ENCODE measurements around the gene MYOF. TPM values are rescaled to one million over a fixed set of nuclear protein-coding genes. Genes with fewer than 3 reads are reported as not detected.
A peak's percentile ranks its signal among the peaks of the same experiment; 100 is the strongest.
"Not testable (repeated sequence)": the region's sequence is repeated elsewhere in the genome, so short reads cannot be mapped to it uniquely, and the experiment has no call there.

The MYOF gene
- total RNA-seq, 2 experiments from 2014 or later = 10.8 to 10.9 TPM

DNA sequence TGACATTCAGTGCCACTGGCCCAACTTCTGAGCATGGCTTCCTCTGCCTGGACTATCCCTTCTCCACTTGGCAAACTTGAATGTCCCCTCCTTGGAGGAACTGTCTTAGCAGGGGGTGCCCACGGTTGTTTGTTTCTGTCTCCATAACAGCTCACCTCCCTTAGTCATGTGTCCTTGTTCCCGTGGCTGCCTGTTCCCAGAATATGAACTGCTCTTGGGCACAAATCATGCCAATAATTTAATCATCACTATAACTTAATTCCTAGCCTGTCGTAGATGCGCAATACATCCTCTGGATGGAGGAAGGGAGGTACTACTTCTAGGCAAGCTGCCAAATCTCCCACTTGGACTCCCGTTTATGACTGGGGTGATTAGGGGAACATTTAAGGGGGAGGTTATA, 173.1 kb downstream of the MYOF start:
- H3K27ac Mint-ChIP-seq = no peak overlapping the region
- ChIA-PET POLR2A (no interaction called here), CTCF (no interaction called here)
- no peak overlapping the region for H3K4me3 Mint-ChIP-seq
- H3K27me3 Mint-ChIP-seq = no peaks in the 10 kb centered on the region
- H3K36me3 Mint-ChIP-seq (ENCODE audit: low read depth) = peaks cover 10% of the 10 kb centered on the region
- DNase-seq = no peak
- H3K9me3 Mint-ChIP-seq = no peaks in the 10 kb centered on the region
- H3K4me1 Mint-ChIP-seq = no peaks in the 10 kb centered on the region

DNA sequence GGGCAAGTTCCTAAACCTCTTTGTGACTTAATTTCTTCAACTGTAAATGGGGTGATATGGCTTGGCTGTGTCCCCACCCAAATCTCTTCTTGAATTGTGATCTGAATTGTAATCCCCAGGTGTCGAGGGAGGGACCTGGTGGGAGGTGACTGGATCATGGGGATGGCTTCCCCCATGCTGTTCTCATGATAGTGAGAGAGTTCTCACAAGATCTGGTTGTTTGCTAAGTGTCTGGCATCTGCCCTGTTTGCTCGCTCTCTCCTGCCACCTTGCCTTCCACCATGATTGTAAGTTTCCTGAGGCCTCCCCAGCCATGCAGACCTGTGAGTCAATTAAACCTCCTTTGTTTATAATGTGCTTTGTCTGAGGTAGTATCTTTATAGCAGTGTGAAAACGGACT, 177.0 kb downstream of the MYOF start:
- DNase-seq = no peak
- Mint-ChIP-seq H3K9me3 (no peaks in the 10 kb centered on the region), H3K36me3 (ENCODE audit: low read depth) (no peaks in the 10 kb centered on the region), H3K4me1 (no peaks in the 10 kb centered on the region), H3K27me3 (peaks cover 1% of the 10 kb centered on the region), H3K27ac (no peak overlapping the region), H3K4me3 (no peak overlapping the region)
- ChIA-PET POLR2A (no interaction called here), CTCF (no interaction called here)

DNA sequence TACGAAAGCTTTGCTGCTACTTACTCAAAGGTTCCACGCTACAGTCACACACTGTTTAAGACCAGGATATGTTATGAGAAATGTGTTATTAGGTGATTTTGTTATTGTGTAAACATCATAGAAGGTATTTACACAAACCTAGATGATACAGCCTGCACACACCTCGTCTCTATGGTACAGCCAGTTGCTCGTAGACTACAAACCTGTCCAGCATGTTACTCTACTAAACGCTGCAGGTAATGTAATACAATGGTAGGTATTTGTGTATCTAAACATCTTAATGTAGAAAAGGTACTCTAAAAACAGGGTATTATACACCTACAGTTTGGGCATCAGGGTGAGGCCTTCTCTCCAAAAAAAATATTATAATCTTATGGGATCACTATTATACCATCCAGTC, 181.2 kb downstream of the MYOF start:
- Mint-ChIP-seq H3K36me3 (ENCODE audit: low read depth) (no peaks in the 10 kb centered on the region), H3K27me3 (peaks cover 1% of the 10 kb centered on the region), H3K4me3 (no peak overlapping the region), H3K27ac (no peak overlapping the region), H3K4me1 (no peaks in the 10 kb centered on the region), H3K9me3 (no peaks in the 10 kb centered on the region)
- no peak for DNase-seq
- CTCF ChIA-PET = interaction anchor here (1.0 kb wide), 1 partner anchor 51 kb away, joined by 3 read pairs; no protein-coding TSS in a partner anchor
- POLR2A ChIA-PET = no interaction called here

DNA sequence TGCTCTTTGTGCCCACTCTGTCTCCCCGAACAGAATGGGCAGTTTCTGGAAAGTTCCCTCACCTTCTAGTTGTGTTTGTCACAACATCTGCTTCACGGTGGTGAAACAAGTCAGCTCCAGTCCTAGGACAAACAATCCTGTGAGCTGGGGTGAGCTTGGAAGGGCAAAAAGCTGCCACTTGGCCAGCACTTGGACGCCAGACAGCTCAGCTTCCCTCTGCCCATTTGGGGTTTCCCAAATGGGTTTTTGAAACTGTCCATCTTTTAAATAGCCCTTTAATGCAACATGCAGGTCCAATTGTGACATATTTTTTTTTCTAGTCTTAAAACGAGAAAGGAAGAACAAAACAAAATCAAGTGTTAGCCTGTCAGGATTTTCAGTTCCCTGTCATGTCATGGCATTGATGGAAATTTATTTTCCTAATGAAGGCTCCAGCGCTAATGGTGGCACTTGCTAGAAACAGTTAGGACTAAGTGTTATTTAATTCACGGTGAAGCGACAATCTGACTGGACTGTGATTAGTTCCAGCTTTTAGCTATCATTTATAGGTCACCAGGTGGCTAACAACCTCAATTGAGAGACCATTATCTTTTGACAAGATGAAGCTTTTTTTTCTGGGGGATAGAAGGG, 181.7 kb downstream of the MYOF start:
- H3K9me3 Mint-ChIP-seq = no peaks in the 10 kb centered on the region
- ChIA-PET CTCF (no interaction called here), POLR2A (no interaction called here)
- peaks cover 1% of the 10 kb centered on the region for H3K27me3 Mint-ChIP-seq
- H3K4me3 Mint-ChIP-seq = no peak overlapping the region
- no peak for DNase-seq
- no peak overlapping the region for H3K27ac Mint-ChIP-seq
- no peaks in the 10 kb centered on the region for H3K4me1 Mint-ChIP-seq
- H3K36me3 Mint-ChIP-seq (ENCODE audit: low read depth) = no peaks in the 10 kb centered on the region

DNA sequence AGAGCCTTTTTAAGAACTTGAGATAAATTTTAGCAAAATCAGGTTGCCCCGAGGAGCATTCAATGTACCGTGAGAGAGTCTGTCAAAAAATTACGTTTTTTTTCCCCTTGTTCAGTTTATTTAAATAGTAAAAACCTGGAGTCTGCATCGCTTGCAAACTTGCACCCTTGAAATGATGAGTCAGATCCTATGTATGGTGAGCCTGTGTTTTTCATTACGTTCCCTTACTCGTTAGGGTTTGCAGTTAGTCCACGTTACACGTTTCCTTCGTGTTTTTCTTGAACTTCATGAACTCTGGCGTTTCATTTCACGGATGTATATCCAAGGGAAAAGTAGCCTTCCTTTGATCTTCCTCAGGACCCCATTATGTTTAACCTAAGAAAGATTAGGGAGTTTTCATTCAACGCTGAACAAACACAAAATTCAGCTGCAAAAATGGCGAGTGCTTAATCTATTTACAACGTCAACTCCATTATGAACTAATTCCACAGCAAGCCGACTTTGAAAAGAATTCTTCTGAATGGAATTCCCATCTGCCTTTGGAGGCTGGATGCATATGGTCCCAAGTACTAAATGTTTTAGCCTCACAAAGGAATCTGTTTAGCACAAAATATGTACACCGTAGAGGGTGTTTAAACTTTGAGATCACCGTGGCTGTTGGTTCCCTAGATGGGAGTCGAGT, 182.4 kb downstream of the MYOF start:
- Mint-ChIP-seq H3K4me1 (no peaks in the 10 kb centered on the region), H3K4me3 (no peak overlapping the region), H3K27ac (no peak overlapping the region), H3K36me3 (ENCODE audit: low read depth) (no peaks in the 10 kb centered on the region), H3K27me3 (peaks cover 1% of the 10 kb centered on the region), H3K9me3 (no peaks in the 10 kb centered on the region)
- POLR2A ChIA-PET = no interaction called here
- CTCF ChIA-PET = no interaction called here
- no peak for DNase-seq

DNA sequence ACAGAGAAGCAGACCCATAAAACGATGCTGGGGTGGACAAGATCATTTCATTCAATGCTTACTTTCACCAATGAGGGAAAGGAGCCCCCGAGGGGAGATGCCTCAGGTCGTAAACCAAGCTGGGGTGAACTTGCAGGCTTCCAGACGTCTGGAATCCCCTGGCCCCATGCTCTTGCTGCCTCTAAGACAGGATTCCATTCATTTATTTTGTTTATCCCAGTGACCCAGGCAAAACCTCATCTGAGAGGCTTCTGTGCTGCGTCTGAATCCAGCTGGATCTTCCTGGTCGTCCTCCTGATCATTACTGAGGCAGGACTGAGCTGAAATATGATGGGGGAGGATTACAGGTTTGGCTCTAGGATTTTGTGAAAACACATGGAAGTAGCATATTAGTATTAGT, 182.9 kb downstream of the MYOF start:
- no peak overlapping the region for H3K27ac Mint-ChIP-seq
- H3K36me3 Mint-ChIP-seq (ENCODE audit: low read depth) = no peaks in the 10 kb centered on the region
- no peak for DNase-seq
- POLR2A ChIA-PET = no interaction called here
- CTCF ChIA-PET = no interaction called here
- no peak overlapping the region for H3K4me3 Mint-ChIP-seq
- peaks cover 1% of the 10 kb centered on the region for H3K27me3 Mint-ChIP-seq
- H3K4me1 Mint-ChIP-seq = no peaks in the 10 kb centered on the region
- H3K9me3 Mint-ChIP-seq = no peaks in the 10 kb centered on the region

DNA sequence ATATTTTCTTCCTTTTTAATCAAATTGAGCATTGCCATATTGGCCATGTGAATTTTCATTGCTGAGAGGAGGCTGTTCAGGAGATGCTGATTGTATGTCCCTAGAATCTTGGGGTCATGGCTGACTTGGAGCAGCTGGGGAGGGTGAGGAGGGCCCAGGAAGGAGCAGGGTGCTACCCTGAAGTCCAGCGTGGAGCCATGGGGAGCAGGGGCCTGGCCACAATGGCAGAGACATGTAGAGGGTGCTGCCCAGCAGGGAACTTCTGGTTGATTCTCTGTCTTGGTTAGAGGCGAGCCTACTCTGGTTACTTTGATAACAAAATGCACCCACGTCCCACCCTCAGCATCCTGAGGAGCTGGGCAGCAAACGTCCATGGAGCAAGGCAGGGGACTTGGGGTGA, 186.0 kb downstream of the MYOF start:
- Mint-ChIP-seq H3K36me3 (ENCODE audit: low read depth) (no peaks in the 10 kb centered on the region), H3K27me3 (peaks cover 3% of the 10 kb centered on the region), H3K4me1 (no peaks in the 10 kb centered on the region), H3K27ac (no peak overlapping the region), H3K4me3 (no peak overlapping the region), H3K9me3 (no peaks in the 10 kb centered on the region)
- ChIA-PET CTCF (no interaction called here), POLR2A (no interaction called here)
- DNase-seq = no peak

DNA sequence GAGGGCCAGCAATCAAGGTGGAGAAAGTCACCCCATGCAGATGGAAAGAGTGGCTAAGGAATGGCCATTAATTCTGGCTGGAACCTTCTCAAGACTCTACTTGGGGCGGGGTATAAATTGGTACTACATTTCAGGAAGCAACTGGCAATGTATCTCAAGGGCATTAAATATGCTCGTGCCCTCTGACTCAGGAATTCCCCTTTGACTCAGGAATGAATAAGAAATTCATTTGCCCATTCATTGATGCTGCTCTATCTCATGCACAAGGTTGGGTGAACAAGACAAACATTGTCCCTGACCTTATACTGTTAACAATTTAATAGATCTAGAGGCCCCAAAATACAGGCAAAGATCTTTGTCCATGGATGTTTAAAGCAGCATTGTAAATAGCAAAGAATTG, 188.1 kb downstream of the MYOF start:
- H3K4me1 Mint-ChIP-seq = no peaks in the 10 kb centered on the region
- H3K9me3 Mint-ChIP-seq = no peaks in the 10 kb centered on the region
- POLR2A ChIA-PET = no interaction called here

DNA sequence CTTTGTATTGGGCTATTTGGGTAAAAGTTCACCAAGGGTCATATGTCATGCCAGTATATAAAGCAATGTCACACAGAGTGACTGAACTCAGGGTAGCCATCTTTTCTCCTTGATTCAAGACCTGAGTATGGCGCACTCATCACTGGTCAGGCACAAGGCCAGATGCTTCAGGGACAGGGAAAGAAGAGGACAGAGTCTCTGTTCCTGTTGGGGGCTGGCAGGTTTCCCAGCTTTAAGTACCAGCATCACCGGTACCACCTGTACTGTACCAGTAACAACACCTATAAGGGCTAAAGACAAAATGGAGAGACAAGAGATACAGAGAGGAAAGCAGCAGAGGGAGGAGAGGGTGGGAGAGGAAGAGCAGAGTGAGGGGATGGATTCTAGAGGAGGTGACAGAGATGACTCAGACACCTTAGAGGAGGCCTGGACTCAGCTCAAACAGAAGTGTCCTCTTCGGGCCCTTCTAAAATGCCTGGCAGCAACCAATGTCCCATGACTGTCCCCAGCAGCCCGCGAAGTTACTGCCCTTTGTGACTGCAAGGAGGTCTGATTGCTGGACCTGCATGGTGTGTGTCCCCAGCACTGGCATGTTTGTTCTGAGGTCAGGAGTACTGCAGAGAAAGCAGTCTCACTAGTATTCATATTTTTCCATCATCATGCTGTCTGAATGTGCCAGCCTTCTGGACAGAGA, 191.3 kb downstream of the MYOF start:
- Mint-ChIP-seq H3K36me3 (ENCODE audit: low read depth) (no peaks in the 10 kb centered on the region), H3K27ac (no peak overlapping the region), H3K4me1 (no peaks in the 10 kb centered on the region), H3K9me3 (no peaks in the 10 kb centered on the region), H3K4me3 (no peak overlapping the region), H3K27me3 (peaks cover 2% of the 10 kb centered on the region)
- no peak for DNase-seq
- ChIA-PET CTCF (interaction anchor here (1.0 to 1.7 kb wide), 3 partner anchors 10 to 175 kb away, joined by 3 to 6 read pairs (median 5); no protein-coding TSS in a partner anchor), POLR2A (no interaction called here)

More for the DNA sequence above, 188.1 kb downstream of the MYOF start:
- no peak for DNase-seq
- Mint-ChIP-seq H3K27me3 (peaks cover 2% of the 10 kb centered on the region), H3K4me3 (no peak overlapping the region), H3K27ac (no peak overlapping the region), H3K36me3 (ENCODE audit: low read depth) (no peaks in the 10 kb centered on the region)
- CTCF ChIA-PET = no interaction called here

DNA sequence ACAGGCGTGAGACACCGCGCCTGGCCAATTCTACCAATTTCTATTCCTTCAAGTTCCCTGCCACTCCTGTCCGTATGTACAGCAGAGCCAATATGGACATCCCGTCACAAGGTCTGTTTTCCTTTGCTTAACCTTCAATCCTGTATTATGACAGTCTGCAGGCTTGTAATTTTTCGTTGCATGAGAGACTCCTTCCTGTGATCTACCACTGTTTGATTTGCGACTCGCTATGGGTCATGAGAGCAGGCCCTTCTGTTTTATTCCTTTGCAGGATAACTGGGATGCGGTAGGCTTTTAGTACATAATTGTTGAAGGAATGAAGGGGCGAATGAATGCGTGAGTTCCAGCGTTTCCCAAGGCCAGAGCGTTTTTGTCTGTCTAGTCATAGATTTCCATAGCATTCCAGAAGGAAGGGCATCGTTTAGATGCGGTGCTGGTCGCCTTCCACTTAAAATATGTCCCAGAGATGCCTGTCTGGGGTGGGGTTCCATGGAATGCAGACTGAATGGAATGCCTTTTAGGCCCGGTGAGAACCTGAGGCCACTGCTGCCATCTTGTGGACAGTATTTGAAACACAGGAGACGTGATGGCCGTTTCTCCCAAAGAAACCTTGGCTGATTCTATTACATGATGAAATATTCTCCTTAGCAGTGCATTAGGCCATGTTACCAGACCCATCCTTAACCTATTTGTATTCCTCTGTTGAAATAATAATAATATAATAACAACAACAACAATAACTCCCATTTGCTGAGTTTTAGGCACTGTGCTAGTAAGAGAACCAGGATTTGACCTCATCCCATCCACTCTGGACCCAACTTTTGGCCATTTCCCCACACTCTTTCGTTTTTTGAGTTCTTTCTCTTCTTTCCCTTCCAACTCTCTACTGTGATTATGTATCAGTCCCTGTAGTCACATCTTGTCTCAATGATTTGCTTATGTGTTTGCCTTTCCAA, 193.2 kb downstream of the MYOF start:
- peak; percentile 50 for DNase-seq
- POLR2A ChIA-PET = no interaction called here
- Mint-ChIP-seq H3K4me1 (no peaks in the 10 kb centered on the region), H3K9me3 (no peaks in the 10 kb centered on the region), H3K4me3 (no peak overlapping the region), H3K27ac (no peak overlapping the region), H3K36me3 (ENCODE audit: low read depth) (no peaks in the 10 kb centered on the region), H3K27me3 (peaks cover 2% of the 10 kb centered on the region)
- CTCF ChIA-PET = interaction anchor here (1.0 to 1.7 kb wide), 3 partner anchors 57 to 173 kb away, joined by 3 read pairs; no protein-coding TSS in a partner anchor

DNA sequence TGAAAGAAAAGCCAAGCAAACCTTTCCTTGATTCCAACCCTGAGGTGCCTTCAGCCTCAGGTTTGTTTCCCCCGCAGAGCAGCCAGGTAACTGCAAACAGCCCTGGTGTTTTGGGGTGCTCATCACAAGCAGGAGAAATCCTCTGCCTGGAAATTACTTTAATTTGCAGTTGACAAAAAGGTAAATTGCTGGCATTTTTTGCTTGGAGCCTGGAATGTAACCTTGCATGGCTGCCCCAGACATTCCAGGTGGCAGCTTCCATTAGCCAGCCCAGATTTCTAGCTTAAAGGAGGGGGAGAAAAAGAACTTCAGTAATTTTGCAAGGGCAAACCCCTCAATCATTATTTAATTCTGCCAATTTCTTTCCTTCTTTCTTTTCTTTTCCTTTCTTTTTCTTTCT, 194.4 kb downstream of the MYOF start:
- CTCF ChIA-PET = interaction anchor here (0.6 to 1.8 kb wide), 4 partner anchors 8 to 172 kb away, joined by 3 to 6 read pairs (median 4); no protein-coding TSS in a partner anchor
- H3K36me3 Mint-ChIP-seq (ENCODE audit: low read depth) = no peaks in the 10 kb centered on the region
- no peak overlapping the region for H3K4me3 Mint-ChIP-seq
- DNase-seq = no peak
- H3K9me3 Mint-ChIP-seq = no peaks in the 10 kb centered on the region
- no peaks in the 10 kb centered on the region for H3K4me1 Mint-ChIP-seq
- H3K27ac Mint-ChIP-seq = no peak overlapping the region
- POLR2A ChIA-PET = no interaction called here
- peaks cover 2% of the 10 kb centered on the region for H3K27me3 Mint-ChIP-seq

DNA sequence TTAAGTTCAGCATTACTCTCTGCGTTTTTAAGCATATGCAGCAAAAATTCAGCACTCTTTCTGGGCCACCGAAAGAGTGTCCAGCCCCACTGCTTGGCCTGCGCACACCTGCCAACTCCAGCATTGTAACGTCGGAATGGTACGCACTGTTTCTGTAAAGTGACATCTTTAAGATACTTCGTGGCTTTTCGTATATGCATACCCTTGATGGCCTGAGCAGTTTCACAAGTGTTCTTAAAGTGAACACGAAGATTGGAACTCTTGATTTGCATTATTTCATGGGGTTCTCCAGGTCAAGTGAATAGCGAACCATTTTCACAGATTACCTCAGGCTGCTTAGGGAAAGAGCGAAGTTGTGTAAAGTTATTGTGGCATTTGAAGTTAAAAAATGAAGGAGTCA, 197.9 kb downstream of the MYOF start:
- H3K36me3 Mint-ChIP-seq (ENCODE audit: low read depth); DNase-seq; POLR2A ChIA-PET; H3K9me3 Mint-ChIP-seq; H3K4me1 Mint-ChIP-seq; H3K4me3 Mint-ChIP-seq; CTCF ChIA-PET; H3K27me3 Mint-ChIP-seq; H3K27ac Mint-ChIP-seq: not testable (repeated sequence)

DNA sequence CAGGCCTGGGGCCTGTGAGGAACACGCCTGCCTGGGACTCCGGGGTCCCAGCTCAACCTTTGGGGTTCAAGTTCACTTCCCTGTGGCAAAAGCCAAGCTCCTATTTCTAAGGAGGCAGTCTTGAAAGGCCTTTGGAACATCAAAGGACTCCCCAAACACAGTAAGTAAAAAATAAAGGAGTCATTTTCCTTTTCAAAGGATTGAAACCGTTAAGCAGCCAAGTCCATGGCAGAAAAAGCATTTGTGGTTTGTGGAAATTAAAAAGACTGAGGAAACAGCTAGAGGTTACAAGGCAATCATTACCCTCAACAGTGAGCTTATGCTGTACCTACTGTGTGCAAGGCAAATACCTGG, 200.8 kb downstream of the MYOF start:
- ChIA-PET CTCF (interaction anchor here (2.5 kb wide), 1 partner anchor 9 kb away, joined by 6 read pairs; no protein-coding TSS in a partner anchor), POLR2A (no interaction called here)
- no peak for DNase-seq
- H3K27me3 Mint-ChIP-seq = no peaks in the 10 kb centered on the region
- H3K27ac Mint-ChIP-seq = no peak overlapping the region
- H3K36me3 Mint-ChIP-seq (ENCODE audit: low read depth) = no peaks in the 10 kb centered on the region
- H3K4me3 Mint-ChIP-seq = no peak overlapping the region
- H3K4me1 Mint-ChIP-seq = no peaks in the 10 kb centered on the region
- no peaks in the 10 kb centered on the region for H3K9me3 Mint-ChIP-seq
